ENCODE data around the gene TBC1D22A. TPM values are rescaled to one million over a fixed set of nuclear protein-coding genes. Genes with fewer than 3 reads are reported as not detected.
"Not testable (repeated sequence)": the region's sequence is repeated elsewhere in the genome, so short reads cannot be mapped to it uniquely, and the experiment has no call there.

The TBC1D22A gene
- total and polyA plus RNA-seq, 10 of the 15 experiments (the other 5 are each of a cell fraction or from before 2014, with no cell fraction given) = 0.63 to 44.7 (median 27.4) TPM

GRCh38 chr22:47117442-47117841 is 355.0 kb downstream of the TBC1D22A start:
- H3K4me2 ChIP-seq (ENCODE audit: control insufficient read depth, insufficient read depth); SMC1A ChIA-PET (ENCODE audit: uncharacterized antibody, unreplicated experiment); H3K79me2 ChIP-seq (ENCODE audit: control insufficient read depth, insufficient read depth, low read length); RAD21 ChIA-PET (ENCODE audit: unreplicated experiment); CTCF ChIA-PET; ATAC-seq; FAIRE-seq; BruUV-seq (replicated peaks); POLR2A ChIA-PET; H3K4me1 ChIP-seq (ENCODE audit: control insufficient read depth, insufficient read depth, low read length); H3K9me3 ChIP-seq (replicated peaks; ENCODE audit: control insufficient read depth, insufficient read depth, low read length); H3K27ac ChIP-seq (ENCODE audit: control insufficient read depth, insufficient read depth); H4K20me1 ChIP-seq (ENCODE audit: control insufficient read depth, insufficient read depth); H2AFZ ChIP-seq (ENCODE audit: control insufficient read depth, low read depth, low read length); H3K36me3 ChIP-seq (ENCODE audit: control insufficient read depth in 2 of 2, insufficient read depth in 2 of 2, low read length in 1 of 2); DNase-seq (ENCODE audit: low read depth, low spot score); in situ Hi-C loops (cut with MboI); intact Hi-C loops (cut with micrococcal nuclease; ENCODE audit: unreplicated experiment); H3K27me3 ChIP-seq (replicated peaks in 1 of 2; ENCODE audit: control insufficient read depth in 2 of 2, insufficient read depth in 2 of 2, low read length in 1 of 2); H3K4me3 ChIP-seq; H3K9ac ChIP-seq (ENCODE audit: control insufficient read depth, insufficient read depth, low read length): not testable (repeated sequence)
- 99% methylated on average over 9 of the region's 18 CpGs for WGBS (ENCODE audit: insufficient coverage, insufficient replicate concordance, low lambda C conversion rate, missing lambda C conversion rate)

- ChIA-PET POLR2A (no interaction called here), CTCF (no interaction called here), RAD21 (ENCODE audit: unreplicated experiment) (no interaction called here), SMC1A (ENCODE audit: uncharacterized antibody, unreplicated experiment) (no interaction called here)
- Histone ChIP-seq H3K27me3 (replicated peaks in 1 of 2; ENCODE audit: control insufficient read depth in 2 of 2, insufficient read depth in 2 of 2, low read length in 1 of 2) (no peaks in the 10 kb centered on the region), H3K9me3 (replicated peaks; ENCODE audit: control insufficient read depth, insufficient read depth, low read length) (no peaks in the 10 kb centered on the region), H3K4me3 (no peak overlapping the region), H2AFZ (ENCODE audit: control insufficient read depth, low read depth, low read length) (no peak overlapping the region), H3K79me2 (ENCODE audit: control insufficient read depth, insufficient read depth, low read length) (no peaks in the 10 kb centered on the region), H3K36me3 (ENCODE audit: control insufficient read depth in 2 of 2, insufficient read depth in 2 of 2, low read length in 1 of 2) (no peaks in the 10 kb centered on the region; a peak in 1 of 4 replicates), H3K4me2 (ENCODE audit: control insufficient read depth, insufficient read depth) (no peak overlapping the region), H3K4me1 (ENCODE audit: control insufficient read depth, insufficient read depth, low read length) (no peaks in the 10 kb centered on the region), H3K27ac (ENCODE audit: control insufficient read depth, insufficient read depth) (no peak overlapping the region), H4K20me1 (ENCODE audit: control insufficient read depth, insufficient read depth) (no peaks in the 10 kb centered on the region), H3K9ac (ENCODE audit: control insufficient read depth, insufficient read depth, low read length) (no peak overlapping the region)
- in situ Hi-C loops (cut with MboI) = no loop called here
- no peak for DNase-seq (ENCODE audit: low read depth, low spot score)
- 98% methylated on average over 8 of the region's 8 CpGs for WGBS (ENCODE audit: insufficient coverage, insufficient replicate concordance, low lambda C conversion rate, missing lambda C conversion rate)
- ATAC-seq = no peak
- FAIRE-seq = no peak
- intact Hi-C loops (cut with micrococcal nuclease; ENCODE audit: unreplicated experiment) = no loop called here
- BruUV-seq (replicated peaks) = no TSS peak
- TF ChIP-seq CUX1 (IDR thresholded peaks at IDR 0.05; ENCODE audit: insufficient replicate concordance, low read depth, low read length) (no peak), CEBPZ (IDR thresholded peaks at IDR 0.05; ENCODE audit: low read depth, low read length) (no peak), ZBTB4 (CRISPR knock-in tag; IDR thresholded peaks at IDR 0.05) (no peak), MYB (IDR thresholded peaks at IDR 0.05; ENCODE audit: borderline replicate concordance, low read depth, low read length) (no peak), FOXK2 (IDR thresholded peaks at IDR 0.05) (no peak)
Observed at GRCh38 chr22:47119181-47119580, 356.7 kb downstream of the TBC1D22A start.

Data from GM12878 (cell line).